Measurements from ENCODE around the gene IFT27.

- no peak for TF ChIP-seq CTCF (IDR thresholded peaks at IDR 0.05 in 2 of 3, conservative IDR thresholded peaks at IDR 0.05 in 1 of 3; ENCODE audit: borderline replicate concordance in 1 of 3, insufficient read depth in 1 of 3, low read depth in 2 of 3, low read length in 2 of 3)
- TF ChIP-seq JUND (IDR thresholded peaks at IDR 0.05), result no peak
- no peak for TF ChIP-seq SP1 (IDR thresholded peaks at IDR 0.05; ENCODE audit: low read depth)
- TF ChIP-seq CEBPB (IDR thresholded peaks at IDR 0.05; ENCODE audit: low read depth), result no peak
- no peak for TF ChIP-seq EZH2 (IDR thresholded peaks at IDR 0.05)
Measured at GRCh38 chr22:36778020-36778419, 2.1 kb upstream of the IFT27 start.

Measured in HCT116 (cell line).